ENCODE results near the gene CRNKL1. TPM values are rescaled to one million over a fixed set of nuclear protein-coding genes. Genes with fewer than 3 reads are reported as not detected.

CRNKL1 gene
- total RNA-seq, result 13.3 and 15.7 TPM in 2 replicates

DNA sequence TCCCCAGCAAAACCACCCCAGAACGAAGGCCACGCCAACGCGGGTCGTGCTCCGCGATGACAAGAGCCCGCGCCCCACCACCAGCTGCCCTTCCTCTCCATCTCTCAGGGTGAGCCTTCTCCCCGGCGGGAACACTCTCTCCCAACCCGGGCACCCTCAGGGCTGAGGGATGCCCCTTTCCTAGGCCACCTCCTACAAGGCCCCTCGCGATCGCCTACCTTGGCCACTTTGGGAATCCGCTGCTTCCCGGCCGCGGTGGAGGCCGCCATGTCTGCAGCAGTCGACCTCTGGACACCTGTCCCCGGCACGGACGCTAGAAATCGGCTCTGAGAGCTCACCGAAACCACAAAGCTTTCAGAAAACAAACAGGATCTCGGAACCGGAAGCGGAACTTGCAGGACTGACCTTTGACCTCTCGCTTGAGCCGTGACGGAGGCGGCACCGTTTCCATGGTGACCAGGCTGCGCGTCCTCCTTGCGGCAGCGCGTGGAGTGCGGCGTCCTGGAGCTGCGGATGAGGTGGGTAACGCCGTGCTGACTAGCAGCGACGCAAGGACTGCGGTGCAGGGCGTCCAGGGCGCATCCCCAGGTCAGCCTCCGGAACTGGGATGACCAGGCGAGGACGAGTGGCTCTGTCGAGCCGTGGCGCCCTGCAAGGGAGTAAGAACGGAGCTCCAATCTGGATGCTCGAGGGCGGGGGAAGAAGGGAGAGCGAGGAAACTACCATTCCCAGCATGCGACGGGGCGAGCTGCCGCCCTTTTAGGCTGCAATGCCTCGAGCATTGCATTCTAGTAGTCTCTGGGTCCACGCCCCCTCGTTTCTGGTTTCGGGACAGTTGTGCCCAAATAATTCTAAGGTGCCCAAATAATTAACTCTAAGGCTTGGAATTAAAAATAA lies at the start of gene CRNKL1, which contains the start of gene CFAP61:
Gene CRNKL1 (minus strand): TSS at position 393 of the 897 bp plus-strand sequence. CDS start 124 bp downstream, at position 269.
Gene CFAP61 (plus strand): TSS at position 459 of the 897 bp plus-strand sequence. CDS start 4,122 bp downstream, outside the sequence.

DNA sequence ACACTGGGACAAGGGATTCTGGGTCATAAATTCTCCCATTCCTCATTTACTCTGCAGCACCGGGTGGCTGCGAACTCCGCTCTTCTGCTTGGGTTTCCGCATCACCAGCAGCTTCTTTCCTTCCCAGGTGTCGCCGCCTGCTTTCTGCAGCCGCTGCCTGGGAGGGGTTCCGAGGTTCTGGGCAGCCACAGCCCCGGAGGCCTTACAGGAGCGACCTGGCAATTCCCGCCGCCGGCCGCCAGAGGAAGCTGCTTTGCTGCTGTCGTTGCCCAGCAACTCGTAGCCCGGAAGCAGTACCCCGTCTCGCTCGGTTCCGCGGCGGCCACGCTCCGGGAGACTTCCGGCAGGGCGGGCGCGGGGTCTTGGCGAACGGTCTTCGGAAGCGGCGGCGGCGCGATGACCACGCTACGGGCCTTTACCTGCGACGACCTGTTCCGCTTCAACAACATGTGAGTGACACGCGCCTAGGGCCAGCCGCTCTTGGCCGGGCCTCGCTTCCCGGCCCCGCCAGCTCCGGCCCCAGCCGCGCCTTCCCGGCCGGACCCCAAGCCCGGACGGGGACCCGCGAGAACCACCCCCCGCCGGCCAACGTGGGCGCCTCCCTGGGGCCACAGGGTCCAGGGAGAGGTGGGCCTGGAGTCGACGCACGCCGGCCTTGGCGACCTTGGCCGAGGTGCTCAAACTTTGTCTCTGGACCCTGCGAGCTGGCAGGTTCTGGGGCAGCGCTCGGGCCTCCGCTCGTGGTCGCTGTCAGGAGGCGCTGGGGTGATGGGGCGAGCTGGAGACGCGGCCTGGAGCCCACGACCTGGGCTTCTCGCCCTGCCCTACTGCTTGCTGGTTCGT lies 35.0 kb downstream of the CRNKL1 start, which contains the start of gene NAA20:
Gene NAA20 (plus strand): TSS at position 362 of the 843 bp plus-strand sequence. CDS start 35 bp downstream, at position 397.

Other genes with a start within 250 kb of the CRNKL1 start
- gene NAA20, start 35.1 kb downstream of the CRNKL1 start, total RNA-seq, result 68.0 and 90.1 TPM in 2 replicates
- gene CFAP61, start 66 bp upstream of the CRNKL1 start, total RNA-seq, result 0.05 TPM in 1 of 2 replicates, not detected in the other